Right ventricle myocardium inferior (tissue), 1 donor: ENCODE measurements around the gene MBNL2. TPM values are rescaled to one million over a fixed set of nuclear protein-coding genes. Genes with fewer than 3 reads are reported as not detected.

Source experiments
- ATAC-seq: fragments of 200-7000 bp; cut with Tn5 transposase; one replicate; pipeline ENCODE4 v1.9.1; 2020; ENCODE audit warnings: mild to moderate bottlenecking, moderate library complexity
- DNase-seq: peaks from one replicate; pipeline ENCODE4 v3.0.0; 2021; ENCODE audit errors: missing footprints
- intact Hi-C: fragments of 100-400 bp; cut with DNase I; formaldehyde crosslinking; loops from one replicate; pipeline ENCODE4 v1.11.0; 2022
- total RNA-seq: library from RNA; stranded (reverse); fragmentation: NEBNext Ultra II Directional; extraction: Animal tissue kit (Norgen Biotek cat#: 25700); gene quantifications from one replicate; pipeline ENCODE4 v1.2.1, GENCODE V29; 2021
- donor health status: DM: no; HTN: yes; CAD: no; lungs with severe emphysema.

The MBNL2 gene
- total RNA-seq, 1 donor from 2014 or later = 69.1 TPM

GRCh38 chr13:97395447-97396136 lies 173.5 kb downstream of the MBNL2 start:
- no peak for ATAC-seq
- intact Hi-C loops = no loop called here

GRCh38 chr13:97397267-97397666 lies 175.1 kb downstream of the MBNL2 start:
- intact Hi-C loops = no loop called here
- no peak for DNase-seq
- ATAC-seq = no peak

More at GRCh38 chr13:97395447-97396136, 173.5 kb downstream of the MBNL2 start:
- DNase-seq = no peak

DNA sequence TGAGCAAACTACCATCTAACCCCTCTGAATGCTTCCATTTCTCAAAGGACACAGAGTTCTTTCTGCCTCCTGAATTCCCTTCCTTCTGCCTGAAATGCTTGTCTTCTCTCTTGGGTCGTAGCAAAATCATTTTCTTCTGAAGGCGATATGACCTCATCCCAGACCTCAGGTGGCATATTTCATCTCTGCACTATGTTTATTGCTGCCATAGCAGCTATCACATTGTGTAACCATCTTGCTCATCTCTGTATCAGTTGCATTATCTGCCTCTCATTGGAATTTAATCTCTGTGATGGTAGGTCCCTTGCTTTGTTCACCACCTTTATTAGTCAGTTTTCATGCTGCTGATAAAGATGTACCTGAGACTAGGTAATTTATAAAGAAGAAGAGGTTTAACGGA lies 179.3 kb downstream of the MBNL2 start:
- intact Hi-C loops = no loop called here

GRCh38 chr13:97403893-97404750 lies 182.0 kb downstream of the MBNL2 start:
- no peak for ATAC-seq
- intact Hi-C loops = no loop called here

More for the DNA sequence above, 179.3 kb downstream of the MBNL2 start:
- DNase-seq = no peak
- ATAC-seq = no peak

DNA sequence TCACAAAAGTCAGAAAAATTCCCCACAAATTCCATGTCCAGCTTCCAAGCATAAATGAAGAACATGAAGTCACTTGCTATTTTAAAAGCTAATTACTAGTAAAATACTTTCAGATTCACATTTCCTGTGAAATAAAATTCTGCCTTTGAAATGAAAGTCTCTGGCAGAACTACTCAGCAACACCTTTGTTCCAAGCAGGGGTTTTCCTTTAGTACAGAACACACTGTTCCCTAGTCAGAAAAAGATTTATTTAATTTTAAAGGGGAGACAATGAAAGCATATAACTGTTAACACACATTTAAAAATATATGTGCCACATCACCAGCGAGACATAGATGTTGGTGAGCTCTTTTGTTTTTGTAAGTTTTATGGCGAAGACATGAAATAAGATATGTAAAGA lies 185.4 kb downstream of the MBNL2 start:
- ATAC-seq = no peak
- no peak for DNase-seq
- intact Hi-C loops = no loop called here

More at GRCh38 chr13:97403893-97404750, 182.0 kb downstream of the MBNL2 start:
- no peak for DNase-seq

DNA sequence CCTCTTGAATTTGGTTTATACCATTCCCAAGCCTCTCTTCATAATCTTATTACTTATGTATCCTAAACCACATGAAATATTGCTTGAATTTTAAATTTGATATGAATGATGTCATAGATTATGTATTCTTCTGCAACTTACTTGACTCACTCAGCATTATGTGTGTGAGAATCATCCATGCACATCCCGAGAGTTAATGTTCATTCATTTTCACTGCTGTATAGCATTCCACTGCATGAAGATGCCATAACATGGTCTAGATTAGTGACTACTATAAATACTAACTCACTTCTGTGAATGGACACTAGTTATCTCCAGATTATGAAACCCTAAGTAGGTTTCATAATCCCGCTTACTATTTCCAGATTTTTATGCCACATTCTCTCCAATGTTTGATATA lies 186.8 kb downstream of the MBNL2 start:
- intact Hi-C loops = no loop called here
- no peak for ATAC-seq
- DNase-seq = no peak

- DNase-seq = no peak
- intact Hi-C loops = no loop called here
- ATAC-seq = no peak
These were observed 189.9 kb downstream of the MBNL2 start for GRCh38 chr13:97411984-97412383.

DNA sequence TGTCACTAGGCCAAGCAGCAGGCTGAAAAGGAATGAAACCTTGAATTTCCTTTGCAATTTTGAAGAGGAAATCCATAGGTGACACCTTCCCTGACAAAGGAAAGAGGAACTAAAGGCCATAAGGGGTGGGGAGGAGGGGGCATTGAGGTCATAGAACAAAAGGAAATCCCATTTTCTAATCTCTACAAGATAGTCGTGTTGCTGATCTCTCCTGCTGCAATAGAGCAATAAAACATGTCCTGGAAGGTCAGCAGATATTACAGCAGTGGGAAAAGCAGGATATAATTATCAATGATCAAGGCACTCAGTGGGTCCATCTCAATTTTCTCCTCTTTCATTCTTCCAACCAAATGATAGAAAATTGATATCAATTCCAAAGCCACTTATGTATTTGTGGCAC lies 191.6 kb downstream of the MBNL2 start:
- DNase-seq = no peak
- ATAC-seq = no peak
- intact Hi-C loops = no loop called here

DNA sequence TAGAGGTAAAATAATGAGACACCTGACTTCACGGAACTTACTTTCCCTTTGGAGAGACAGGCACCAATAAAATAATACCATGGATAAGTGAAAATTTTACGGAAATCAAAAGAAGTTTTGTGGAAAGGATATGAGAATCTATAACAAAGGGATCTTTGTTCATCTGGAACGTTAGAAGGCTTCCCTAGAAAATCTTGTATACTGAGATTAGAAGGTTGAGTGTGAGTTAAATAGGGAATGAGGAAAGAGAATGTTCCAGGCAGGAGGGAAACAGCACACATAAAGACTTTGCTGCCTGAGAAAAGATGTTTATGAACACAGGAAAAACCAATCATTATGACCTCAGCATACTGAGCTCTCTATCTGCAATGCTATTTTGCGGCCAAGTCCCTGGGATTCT lies 192.3 kb downstream of the MBNL2 start:
- no peak for DNase-seq
- intact Hi-C loops = no loop called here
- no peak for ATAC-seq

DNA sequence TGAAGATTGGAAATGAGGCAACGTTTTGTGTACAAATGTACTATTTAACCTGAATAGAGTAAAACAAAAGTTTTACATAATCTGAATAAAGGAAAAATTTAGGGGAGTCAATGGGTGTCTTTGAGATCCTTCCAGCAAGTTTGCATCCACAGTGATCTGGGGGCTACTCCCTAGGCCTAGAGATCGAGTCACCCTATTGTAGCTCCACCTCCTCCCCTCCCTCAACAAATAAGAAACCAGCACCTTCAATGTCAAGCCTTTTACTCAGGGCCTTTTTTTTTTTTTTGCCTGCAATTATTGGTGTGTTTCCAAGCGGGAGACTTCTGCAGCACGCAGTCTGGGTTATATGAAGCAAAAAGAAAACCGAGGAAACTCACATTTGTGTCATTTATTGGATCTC lies 195.6 kb downstream of the MBNL2 start:
- no peak for DNase-seq
- intact Hi-C loops = no loop called here
- no peak for ATAC-seq

GRCh38 chr13:97422118-97423054 lies 200.3 kb downstream of the MBNL2 start:
- no peak for ATAC-seq
- DNase-seq = no peak
- intact Hi-C loops = no loop called here

GRCh38 chr13:97423300-97424045 lies 201.3 kb downstream of the MBNL2 start:
- no peak for DNase-seq
- intact Hi-C loops = no loop called here
- peak; percentile 28 for ATAC-seq

DNA sequence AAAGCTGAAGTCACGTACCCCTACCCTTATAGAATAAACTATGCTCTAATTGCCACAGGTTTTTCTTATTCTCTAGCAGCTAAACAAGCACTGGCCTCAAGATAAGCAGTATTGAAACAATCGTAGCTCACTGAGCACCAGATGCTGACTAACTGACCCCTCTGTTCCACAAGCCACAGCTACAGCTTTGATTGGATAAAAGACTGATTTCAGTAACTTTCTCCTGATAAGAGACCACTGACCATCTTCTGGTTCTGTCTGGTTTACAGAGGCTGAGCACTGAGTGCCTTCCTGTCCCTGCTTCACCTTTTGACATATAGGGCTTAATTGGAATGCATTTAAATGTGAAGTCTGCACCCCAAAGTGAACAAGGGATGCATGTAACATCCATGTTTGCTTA lies 203.5 kb downstream of the MBNL2 start:
- DNase-seq (no peak), ATAC-seq (no peak)
- intact Hi-C loops = no loop called here

GRCh38 chr13:97426695-97427094 lies 204.6 kb downstream of the MBNL2 start:
- no peak for DNase-seq
- no peak for ATAC-seq
- intact Hi-C loops = no loop called here

DNA sequence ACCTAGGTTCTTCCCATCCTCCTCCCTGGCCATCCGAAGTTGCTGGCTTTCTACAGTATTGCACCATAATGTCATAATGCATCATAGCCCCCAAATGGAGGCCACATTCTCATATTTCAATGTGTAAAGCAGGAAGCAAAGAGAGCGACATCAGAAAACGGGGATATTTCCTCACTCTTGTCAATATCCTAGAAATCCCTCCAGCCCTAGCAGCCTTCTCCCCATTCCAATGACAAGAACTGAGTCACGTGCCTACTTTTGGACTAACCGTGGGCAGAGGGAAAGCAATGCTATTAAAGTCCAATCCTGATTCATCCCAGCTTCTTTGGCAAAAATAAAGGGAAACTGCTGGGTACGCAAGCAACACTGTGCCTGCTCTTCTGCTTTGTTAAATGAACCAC lies 207.5 kb downstream of the MBNL2 start:
- no peak for DNase-seq
- no peak for ATAC-seq
- intact Hi-C loops = loop anchor here (5.0 to 10.0 kb wide), 2 partner anchors 62 to 375 kb away; no protein-coding TSS in a partner anchor

- intact Hi-C loops = loop anchor here (5.0 to 10.0 kb wide), 2 partner anchors 63 to 375 kb away; no protein-coding TSS in a partner anchor
- DNase-seq (no peak), ATAC-seq (no peak)
These were observed 208.2 kb downstream of the MBNL2 start for GRCh38 chr13:97430296-97430695.

GRCh38 chr13:97431171-97431764 lies 209.1 kb downstream of the MBNL2 start:
- DNase-seq = no peak
- intact Hi-C loops = loop anchor here (5.0 to 10.0 kb wide), 2 partner anchors 64 to 374 kb away; no protein-coding TSS in a partner anchor
- ATAC-seq = no peak
